Liver (tissue), 9 donors: ENCODE data around the gene ROBO2. TPM values are rescaled to one million over a fixed set of nuclear protein-coding genes. Genes with fewer than 3 reads are reported as not detected.

Experiments used
- DNase-seq: peaks from one replicate; pipeline ENCODE4 v3.0.0-alpha.2; 2017; ENCODE audit warnings: low spot score
- H3K27ac ChIP-seq, 2 donors: one replicate each; pipeline ENCODE4 v1.7.0; 2013; ENCODE audit warnings: inconsistent platforms in 2 of 2, low read length in 2 of 2, control low read depth in 1 of 2, low read depth in 1 of 2, mild to moderate bottlenecking in 1 of 2
- H3K27me3 ChIP-seq, 4 donors: one replicate each; pipeline versions ENCODE4 v1.6.1 to v1.7.0; 2013; ENCODE audit warnings: low read length in 3 of 4, inconsistent platforms in 1 of 4, mild to moderate bottlenecking in 1 of 4, moderate library complexity in 1 of 4; ENCODE audit not compliant: control insufficient read depth in 4 of 4, insufficient read depth in 4 of 4
- H3K36me3 ChIP-seq, 4 donors: one replicate each; pipeline versions ENCODE4 v1.6.1 to v1.7.0; 2013; ENCODE audit warnings: low read length in 3 of 4, mild to moderate bottlenecking in 3 of 4, low read depth in 1 of 4, moderate library complexity in 1 of 4; ENCODE audit not compliant: control insufficient read depth in 4 of 4, insufficient read depth in 3 of 4
- H3K4me1 ChIP-seq, 4 donors: one replicate each; pipeline versions ENCODE4 v1.6.1 to v1.7.0; 2013; ENCODE audit warnings: low read length in 3 of 4, mild to moderate bottlenecking in 3 of 4, moderate library complexity in 1 of 4; ENCODE audit not compliant: control insufficient read depth in 4 of 4, insufficient read depth in 4 of 4
- H3K4me3 ChIP-seq, 3 donors: one replicate each; pipeline versions ENCODE4 v1.6.1 to v1.7.0; 2013; ENCODE audit warnings: low read length in 3 of 3, control low read depth in 1 of 3, low read depth in 1 of 3, mild to moderate bottlenecking in 1 of 3
- H3K9ac ChIP-seq, 2 donors: one replicate each; pipeline ENCODE4 v1.7.0; 2013; ENCODE audit warnings: low read length in 2 of 2, mild to moderate bottlenecking in 2 of 2, moderate library complexity in 2 of 2, control low read depth in 1 of 2, low read depth in 1 of 2
- H3K9me3 ChIP-seq, 4 donors: one replicate each; pipeline versions ENCODE4 v1.6.1 to v1.7.0; 2013; ENCODE audit warnings: low read length in 3 of 4; ENCODE audit not compliant: control insufficient read depth in 4 of 4
- ATF3 ChIP-seq: IDR thresholded peaks from 2 replicates; pipeline ENCODE4 v1.6.1; 2016; ENCODE audit warnings: antibody characterized with exemption
- CTCF ChIP-seq: fragments of 150-350 bp; IDR thresholded peaks from 2 replicates; pipeline ENCODE4 v1.5.1; 2017; ENCODE audit warnings: improper control_type of control experiment, low read depth, low read length; ENCODE audit not compliant: missing input control
- EGR1 ChIP-seq, 2 donors: IDR thresholded peaks; 2 replicates each; pipeline ENCODE4 v1.6.1; 2016 to 2018; ENCODE audit warnings: antibody characterized with exemption in 2 of 2, low read depth in 2 of 2
- FOXA1 ChIP-seq: IDR thresholded peaks from 2 replicates; pipeline ENCODE4 v1.6.1; 2016; ENCODE audit warnings: antibody characterized with exemption
- FOXA2 ChIP-seq: IDR thresholded peaks from 2 replicates; pipeline ENCODE4 v1.6.1; 2016; ENCODE audit warnings: antibody characterized with exemption
- GABPA ChIP-seq, 2 donors: IDR thresholded peaks in 1 of 2; conservative IDR thresholded peaks in 1 of 2; 2 replicates each; pipeline ENCODE4 v1.6.1; 2016; ENCODE audit warnings: antibody characterized with exemption in 2 of 2, mild to moderate bottlenecking in 1 of 2, moderate library complexity in 1 of 2
- HNF4A ChIP-seq, 2 donors: conservative IDR thresholded peaks; 2 replicates each; pipeline ENCODE4 v1.6.1; 2016; ENCODE audit warnings: antibody characterized with exemption in 2 of 2, mild to moderate bottlenecking in 2 of 2
- HNF4G ChIP-seq: IDR thresholded peaks from 2 replicates; pipeline ENCODE4 v1.6.1; 2016; ENCODE audit warnings: antibody characterized with exemption
- JUND ChIP-seq, 2 donors: IDR thresholded peaks; 2 replicates each; pipeline ENCODE4 v1.6.1; 2016; ENCODE audit warnings: antibody characterized with exemption in 2 of 2
- MAX ChIP-seq: IDR thresholded peaks from 2 replicates; pipeline ENCODE4 v1.6.1; 2016; ENCODE audit warnings: antibody characterized with exemption
- NR2F2 ChIP-seq: IDR thresholded peaks from 2 replicates; pipeline ENCODE4 v1.6.1; 2016; ENCODE audit warnings: antibody characterized with exemption
- RAD21 ChIP-seq, 2 donors: IDR thresholded peaks; 2 replicates each; pipeline ENCODE4 v1.6.1; 2016; ENCODE audit warnings: antibody characterized with exemption in 2 of 2, mild to moderate bottlenecking in 2 of 2
- RXRA ChIP-seq, 2 donors: IDR thresholded peaks; 2 replicates each; pipeline ENCODE4 v1.6.1; 2017 to 2018; ENCODE audit warnings: antibody characterized with exemption in 2 of 2, mild to moderate bottlenecking in 1 of 2
- SP1 ChIP-seq: IDR thresholded peaks from 2 replicates; pipeline ENCODE4 v1.6.1; 2018; ENCODE audit warnings: antibody characterized with exemption, mild to moderate bottlenecking
- TAF1 ChIP-seq: conservative IDR thresholded peaks from 2 replicates; pipeline ENCODE4 v1.6.1; 2016; ENCODE audit warnings: antibody characterized with exemption, mild to moderate bottlenecking
- YY1 ChIP-seq: IDR thresholded peaks from 2 replicates; pipeline ENCODE4 v1.6.1; 2016; ENCODE audit warnings: antibody characterized with exemption, mild to moderate bottlenecking
- WGBS: extraction: QIAGEN DNeasy Blood & Tissue Kit; methylation state at CpG from one replicate; pipeline ENCODE4 v1.1.7; 2013; 5-methylcytosine and 5-hydroxymethylcytosine counted together
- polyA plus RNA-seq, 2 donors: library from polyadenylated mRNA; stranded (reverse) in 1 of 2; unstranded in 1 of 2; fragments of 200-250 nt in 1 of 2; fragments of >200 nt in 1 of 2; fragmentation: Nextera tagmentation in 1 of 2; extraction: Ambion mirVana in 1 of 2; gene quantifications; one replicate each; pipeline versions ENCODE4 v1.2.1 to v1.2.3, GENCODE V29; 2013 to 2015
- total RNA-seq, 2 donors: library from RNA; depleted of rRNA; stranded (reverse); fragments of >200 nt; gene quantifications; one replicate each; pipeline ENCODE4 v1.2.3, GENCODE V29; 2014
- TF ChIP-seq, protein P1 (sequence below): IDR thresholded peaks from 2 replicates; pipeline ENCODE4 v1.6.1; 2016; ENCODE audit warnings: antibody characterized with exemption
- donor health status: healthy.
- donor health status: healthy.
- donor health status: healthy.
- donor health status: healthy.
- donor health status: healthy.

ROBO2 gene
- total and polyA plus RNA-seq, 4 donors, result 0.22 to 19.4 (median 1.1) TPM

DNA sequence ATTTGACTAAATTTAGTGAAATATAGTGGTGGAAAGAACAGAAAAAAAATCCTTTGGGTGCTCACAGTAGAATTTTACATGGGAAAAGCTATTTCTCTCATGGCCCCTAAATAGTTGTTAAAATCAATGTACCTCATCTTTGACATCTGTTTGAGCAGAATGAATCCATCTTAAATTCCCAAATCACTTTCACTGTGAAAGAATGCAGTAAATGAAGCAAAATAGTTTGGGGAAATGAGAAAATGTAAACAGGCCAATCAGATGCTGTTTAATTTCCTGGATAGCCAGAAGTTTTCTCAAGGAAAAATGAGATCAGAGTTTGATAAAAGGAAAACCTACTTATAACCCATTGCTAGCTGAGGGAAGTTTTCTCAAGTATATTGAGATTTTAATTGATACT is 406.9 kb downstream of the ROBO2 start:
- no peak for TF ChIP-seq EGR1 (IDR thresholded peaks at IDR 0.05; ENCODE audit: low read depth in 2 of 2)
- TF ChIP-seq HNF4A (conservative IDR thresholded peaks at IDR 0.05), result no peak
- TF ChIP-seq, protein P1, sequence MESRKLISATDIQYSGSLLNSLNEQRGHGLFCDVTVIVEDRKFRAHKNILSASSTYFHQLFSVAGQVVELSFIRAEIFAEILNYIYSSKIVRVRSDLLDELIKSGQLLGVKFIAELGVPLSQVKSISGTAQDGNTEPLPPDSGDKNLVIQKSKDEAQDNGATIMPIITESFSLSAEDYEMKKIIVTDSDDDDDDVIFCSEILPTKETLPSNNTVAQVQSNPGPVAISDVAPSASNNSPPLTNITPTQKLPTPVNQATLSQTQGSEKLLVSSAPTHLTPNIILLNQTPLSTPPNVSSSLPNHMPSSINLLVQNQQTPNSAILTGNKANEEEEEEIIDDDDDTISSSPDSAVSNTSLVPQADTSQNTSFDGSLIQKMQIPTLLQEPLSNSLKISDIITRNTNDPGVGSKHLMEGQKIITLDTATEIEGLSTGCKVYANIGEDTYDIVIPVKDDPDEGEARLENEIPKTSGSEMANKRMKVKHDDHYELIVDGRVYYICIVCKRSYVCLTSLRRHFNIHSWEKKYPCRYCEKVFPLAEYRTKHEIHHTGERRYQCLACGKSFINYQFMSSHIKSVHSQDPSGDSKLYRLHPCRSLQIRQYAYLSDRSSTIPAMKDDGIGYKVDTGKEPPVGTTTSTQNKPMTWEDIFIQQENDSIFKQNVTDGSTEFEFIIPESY, result no peak
- no peak for TF ChIP-seq YY1
- TF ChIP-seq GABPA (IDR thresholded peaks at IDR 0.05 in 1 of 2, conservative IDR thresholded peaks at IDR 0.05 in 1 of 2), result no peak
- no peak for TF ChIP-seq JUND (IDR thresholded peaks at IDR 0.05)
- TF ChIP-seq RXRA (IDR thresholded peaks at IDR 0.05), result no peak
- no peak for TF ChIP-seq FOXA1
- no peak for TF ChIP-seq MAX
- TF ChIP-seq FOXA2, result no peak
- no peak for TF ChIP-seq ATF3
- TF ChIP-seq SP1, result no peak
- no peak for TF ChIP-seq TAF1
- TF ChIP-seq RAD21 (IDR thresholded peaks at IDR 0.05), result no peak
- Histone ChIP-seq H3K9ac (no peak overlapping the region), H3K4me1 (no peaks in the 10 kb centered on the region), H3K9me3 (no peaks in the 10 kb centered on the region), H3K4me3 (no peak overlapping the region), H3K27me3 (peaks cover 0 to 3% (median 0%) of the 10 kb centered on the region in 4 donors), H3K27ac (no peak overlapping the region), H3K36me3 (no peaks in the 10 kb centered on the region)
- no peak for DNase-seq

- H3K9ac ChIP-seq, result no peak overlapping the region
- H3K36me3 ChIP-seq, result no peaks in the 10 kb centered on the region
- no peak for TF ChIP-seq MAX
- no peak for TF ChIP-seq HNF4G
- TF ChIP-seq HNF4A (conservative IDR thresholded peaks at IDR 0.05), result no peak
- TF ChIP-seq FOXA2, result no peak
- TF ChIP-seq FOXA1, result no peak
- TF ChIP-seq NR2F2, result no peak
- no peak for TF ChIP-seq JUND (IDR thresholded peaks at IDR 0.05)
- TF ChIP-seq GABPA (IDR thresholded peaks at IDR 0.05 in 1 of 2, conservative IDR thresholded peaks at IDR 0.05 in 1 of 2), result no peak
- TF ChIP-seq TAF1, result no peak
- no peak for TF ChIP-seq EGR1 (IDR thresholded peaks at IDR 0.05; ENCODE audit: low read depth in 2 of 2)
- no peak for TF ChIP-seq CTCF
- no peak for TF ChIP-seq RXRA (IDR thresholded peaks at IDR 0.05)
- TF ChIP-seq RAD21 (IDR thresholded peaks at IDR 0.05), result no peak
- no peak overlapping the region for H3K27ac ChIP-seq
- peaks cover 0 to 2% (median 0%) of the 10 kb centered on the region in 4 donors for H3K27me3 ChIP-seq
- H3K4me3 ChIP-seq, result no peak overlapping the region
- WGBS, result 70% methylated on average over 6 of the region's 6 CpGs
- no peaks in the 10 kb centered on the region for H3K4me1 ChIP-seq
- DNase-seq, result no peak
- H3K9me3 ChIP-seq, result no peaks in the 10 kb centered on the region
Measured at GRCh38 chr3:77449459-77450350, 409.8 kb downstream of the ROBO2 start.
